HG03460 (cell line): ENCODE results near the gene PCDHGA2.
"Not testable (repeated sequence)": the region's sequence is repeated elsewhere in the genome, so short reads cannot be mapped to it uniquely, and the experiment has no call there.

Source experiments
- ATAC-seq: cut with Tn5 transposase; IDR thresholded peaks from one replicate; pipeline ENCODE4 v1.9.1; 2021; ENCODE audit not compliant: unreplicated experiment

Gene PCDHGA2

DNA sequence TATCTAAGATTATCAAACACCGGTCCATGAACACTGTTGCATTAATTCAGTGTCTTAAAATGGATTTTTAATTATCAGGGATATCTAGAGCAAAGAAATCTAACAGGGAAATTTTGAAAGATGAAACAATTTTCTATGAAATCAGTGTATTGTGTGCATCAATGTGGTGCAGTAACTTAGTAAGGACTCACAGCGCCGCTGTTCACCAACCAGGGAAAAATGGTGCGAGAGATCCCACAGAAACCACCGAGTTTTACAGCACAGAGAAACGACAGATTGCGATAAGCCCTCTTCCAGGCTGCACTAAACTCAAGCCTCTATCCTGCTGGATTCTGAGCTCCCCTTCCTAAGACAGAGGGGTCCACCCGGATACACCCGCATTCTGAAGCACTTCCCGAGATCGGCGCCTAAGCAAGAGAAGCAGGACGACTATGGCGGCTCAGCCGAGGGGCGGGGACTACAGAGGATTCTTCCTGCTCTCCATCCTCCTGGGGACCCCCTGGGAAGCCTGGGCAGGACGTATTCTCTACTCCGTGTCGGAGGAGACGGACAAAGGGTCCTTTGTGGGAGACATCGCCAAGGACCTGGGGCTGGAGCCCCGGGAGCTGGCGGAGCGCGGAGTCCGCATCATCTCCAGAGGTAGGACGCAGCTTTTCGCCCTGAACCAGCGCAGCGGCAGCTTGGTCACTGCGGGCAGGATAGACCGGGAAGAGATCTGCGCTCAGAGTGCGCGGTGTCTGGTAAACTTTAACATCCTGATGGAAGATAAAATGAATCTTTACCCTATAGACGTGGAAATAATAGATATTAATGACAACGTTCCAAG, 44.1 kb downstream of the PCDHGA2 start, which contains the start of gene PCDHGA7:
Gene PCDHGA7, plus strand, starts transcription at position 274 of the 826 bp plus-strand sequence. Its CDS starts 158 bp downstream, at position 432.
- ATAC-seq, result no peak

DNA sequence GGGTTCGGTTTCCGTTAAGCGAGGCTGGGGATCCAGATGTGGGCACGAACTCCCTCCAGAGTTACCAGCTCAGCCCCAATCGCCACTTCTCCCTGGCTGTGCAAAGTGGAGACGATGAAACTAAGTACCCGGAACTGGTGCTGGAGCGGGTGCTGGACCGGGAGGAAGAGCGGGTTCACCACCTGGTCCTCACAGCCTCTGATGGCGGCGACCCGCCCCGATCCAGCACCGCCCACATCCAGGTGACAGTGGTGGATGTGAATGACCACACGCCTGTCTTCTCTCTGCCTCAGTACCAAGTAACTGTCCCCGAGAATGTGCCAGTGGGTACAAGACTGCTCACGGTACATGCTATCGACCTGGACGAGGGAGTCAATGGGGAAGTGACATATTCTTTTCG, 44.8 kb downstream of the PCDHGA2 start:
- no peak for ATAC-seq

DNA sequence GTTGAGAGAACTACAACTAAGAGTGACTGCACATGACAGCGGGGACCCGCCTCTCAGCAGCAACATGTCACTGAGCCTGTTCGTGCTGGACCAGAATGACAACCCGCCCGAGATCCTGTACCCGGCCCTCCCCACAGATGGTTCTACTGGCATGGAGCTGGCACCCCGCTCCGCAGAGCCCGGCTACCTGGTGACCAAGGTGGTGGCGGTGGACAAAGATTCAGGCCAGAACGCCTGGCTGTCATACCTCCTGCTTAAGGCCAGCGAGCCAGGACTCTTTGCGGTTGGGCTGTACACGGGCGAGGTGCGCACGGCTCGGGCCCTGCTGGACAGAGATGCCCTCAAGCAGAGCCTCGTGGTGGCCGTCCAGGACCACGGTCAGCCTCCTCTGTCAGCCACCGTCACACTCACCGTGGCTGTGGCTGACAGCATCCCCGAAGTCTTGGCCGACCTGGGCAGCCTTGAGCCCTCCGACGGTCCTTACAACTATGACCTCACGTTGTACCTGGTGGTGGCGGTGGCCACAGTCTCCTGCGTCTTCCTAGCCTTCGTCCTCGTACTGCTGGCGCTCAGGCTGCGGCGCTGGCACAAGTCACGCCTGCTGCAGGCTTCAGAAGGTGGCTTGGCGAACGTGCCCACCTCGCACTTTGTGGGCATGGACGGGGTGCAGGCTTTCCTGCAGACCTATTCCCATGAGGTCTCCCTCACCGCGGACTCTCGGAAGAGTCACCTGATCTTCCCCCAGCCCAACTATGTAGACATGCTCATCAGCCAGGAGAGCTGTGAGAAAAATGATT, 46.1 kb downstream of the PCDHGA2 start:
- no peak for ATAC-seq

DNA sequence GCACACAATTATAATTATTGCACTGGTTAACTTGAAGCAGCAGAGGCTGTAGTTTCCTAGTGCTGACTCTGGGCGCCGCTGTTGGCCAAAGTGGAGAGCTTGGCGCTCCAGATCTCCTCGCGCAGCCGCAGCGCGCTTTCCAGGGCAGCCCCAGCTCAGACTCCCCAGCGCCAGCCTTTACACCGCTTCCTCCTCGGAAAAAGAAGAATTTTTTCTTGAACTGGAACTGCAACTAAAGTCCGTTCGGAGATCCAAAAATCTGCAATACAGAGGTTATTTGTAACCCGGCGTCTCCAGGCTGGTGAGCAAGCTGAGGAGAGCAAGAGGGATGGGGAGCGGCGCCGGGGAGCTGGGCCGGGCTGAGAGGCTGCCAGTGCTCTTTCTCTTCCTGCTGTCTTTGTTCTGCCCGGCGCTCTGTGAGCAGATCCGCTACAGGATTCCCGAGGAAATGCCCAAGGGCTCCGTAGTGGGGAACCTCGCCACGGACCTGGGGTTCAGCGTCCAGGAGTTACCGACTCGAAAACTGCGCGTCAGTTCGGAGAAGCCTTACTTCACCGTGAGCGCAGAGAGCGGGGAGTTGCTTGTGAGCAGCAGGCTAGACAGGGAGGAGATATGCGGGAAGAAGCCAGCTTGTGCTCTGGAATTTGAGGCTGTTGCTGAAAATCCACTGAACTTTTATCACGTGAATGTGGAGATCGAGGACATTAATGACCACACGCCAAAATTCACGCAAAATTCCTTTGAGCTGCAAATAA, 49.2 kb downstream of the PCDHGA2 start, which contains the start of gene PCDHGB4:
Gene PCDHGB4, plus strand, starts transcription at position 142 of the 755 bp plus-strand sequence. Its CDS starts 187 bp downstream, at position 329.
- not testable (repeated sequence) for ATAC-seq

DNA sequence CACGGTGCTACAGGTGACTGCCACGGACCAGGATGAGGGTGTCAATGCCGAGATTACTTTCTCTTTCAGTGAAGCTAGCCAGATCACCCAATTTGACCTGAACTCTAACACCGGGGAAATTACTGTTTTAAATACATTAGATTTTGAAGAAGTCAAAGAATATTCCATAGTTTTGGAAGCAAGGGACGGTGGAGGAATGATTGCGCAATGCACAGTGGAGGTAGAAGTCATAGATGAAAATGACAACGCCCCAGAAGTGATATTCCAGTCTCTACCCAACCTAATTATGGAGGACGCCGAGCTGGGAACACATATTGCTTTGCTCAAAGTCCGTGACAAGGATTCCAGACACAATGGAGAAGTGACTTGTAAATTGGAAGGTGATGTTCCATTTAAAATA, 50.1 kb downstream of the PCDHGA2 start:
- ATAC-seq, result no peak

DNA sequence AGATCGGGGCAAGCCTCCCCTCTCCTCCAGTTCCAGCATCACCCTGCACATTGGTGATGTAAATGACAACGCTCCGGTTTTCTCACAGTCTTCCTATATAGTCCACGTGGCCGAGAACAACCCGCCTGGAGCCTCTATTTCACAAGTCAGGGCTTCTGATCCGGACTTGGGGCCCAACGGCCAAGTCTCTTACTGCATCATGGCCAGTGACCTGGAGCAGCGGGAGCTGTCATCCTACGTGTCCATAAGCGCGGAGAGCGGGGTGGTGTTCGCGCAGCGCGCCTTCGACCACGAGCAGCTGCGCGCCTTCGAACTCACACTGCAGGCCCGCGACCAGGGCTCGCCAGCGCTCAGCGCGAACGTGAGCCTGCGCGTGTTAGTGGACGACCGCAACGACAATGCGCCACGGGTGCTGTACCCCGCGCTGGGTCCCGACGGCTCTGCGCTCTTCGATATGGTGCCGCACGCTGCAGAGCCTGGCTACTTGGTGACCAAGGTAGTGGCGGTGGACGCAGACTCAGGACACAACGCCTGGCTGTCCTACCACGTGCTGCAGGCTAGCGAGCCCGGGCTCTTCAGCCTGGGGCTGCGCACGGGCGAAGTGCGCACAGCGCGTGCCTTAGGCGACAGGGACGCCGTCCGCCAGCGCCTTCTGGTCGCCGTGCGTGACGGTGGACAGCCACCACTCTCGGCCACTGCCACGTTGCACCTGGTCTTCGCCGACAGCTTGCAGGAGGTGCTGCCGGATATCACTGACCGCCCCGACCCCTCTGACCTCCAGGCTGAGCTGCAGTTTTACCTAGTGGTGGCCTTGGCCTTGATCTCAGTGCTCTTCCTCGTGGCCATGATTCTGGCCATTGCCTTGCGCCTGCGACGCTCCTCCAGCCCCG, 50.8 kb downstream of the PCDHGA2 start:
- ATAC-seq, result no peak

DNA sequence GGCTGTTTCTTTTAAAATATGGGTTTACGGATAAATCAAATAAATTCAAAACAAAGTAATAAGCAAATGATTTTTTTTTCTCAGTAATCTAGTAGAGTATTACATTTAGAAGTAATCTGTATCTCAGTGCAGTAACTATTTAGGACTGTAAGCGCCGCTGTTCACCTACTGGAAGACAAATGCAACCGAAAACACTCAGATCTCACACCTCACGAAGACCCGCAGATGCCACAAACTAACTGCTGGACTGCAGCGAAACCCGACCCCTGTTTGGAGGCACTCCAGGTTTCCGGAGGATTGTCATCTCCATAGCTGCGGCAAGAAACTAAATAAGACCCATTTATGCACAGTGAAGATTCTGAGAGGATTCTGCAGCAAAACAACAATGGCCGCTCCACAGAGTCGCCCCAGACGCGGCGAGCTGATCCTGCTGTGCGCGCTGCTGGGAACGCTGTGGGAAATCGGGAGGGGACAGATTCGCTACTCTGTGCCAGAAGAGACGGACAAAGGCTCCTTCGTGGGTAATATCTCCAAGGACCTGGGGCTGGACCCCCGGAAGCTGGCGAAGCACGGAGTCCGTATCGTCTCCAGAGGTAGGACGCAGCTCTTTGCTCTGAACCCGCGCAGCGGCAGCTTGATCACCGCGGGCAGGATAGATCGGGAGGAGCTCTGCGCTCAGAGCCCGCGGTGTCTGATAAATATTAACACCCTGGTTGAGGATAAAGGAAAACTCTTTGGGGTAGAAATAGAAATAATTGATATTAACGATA, 54.1 kb downstream of the PCDHGA2 start, which contains the start of gene PCDHGA8:
Gene PCDHGA8, plus strand, starts transcription at position 205 of the 770 bp plus-strand sequence. Its CDS starts 181 bp downstream, at position 386.
- no peak for ATAC-seq
